GM03348 (cell line): ENCODE data around the gene NUDT22.
"Not testable (repeated sequence)": the region's sequence is repeated elsewhere in the genome, so short reads cannot be mapped to it uniquely, and the experiment has no call there.

Experiments
- DNase-seq: peaks from one replicate; pipeline ENCODE4 v3.0.0; 2012; ENCODE audit warnings: low spot score

Gene NUDT22

DNA sequence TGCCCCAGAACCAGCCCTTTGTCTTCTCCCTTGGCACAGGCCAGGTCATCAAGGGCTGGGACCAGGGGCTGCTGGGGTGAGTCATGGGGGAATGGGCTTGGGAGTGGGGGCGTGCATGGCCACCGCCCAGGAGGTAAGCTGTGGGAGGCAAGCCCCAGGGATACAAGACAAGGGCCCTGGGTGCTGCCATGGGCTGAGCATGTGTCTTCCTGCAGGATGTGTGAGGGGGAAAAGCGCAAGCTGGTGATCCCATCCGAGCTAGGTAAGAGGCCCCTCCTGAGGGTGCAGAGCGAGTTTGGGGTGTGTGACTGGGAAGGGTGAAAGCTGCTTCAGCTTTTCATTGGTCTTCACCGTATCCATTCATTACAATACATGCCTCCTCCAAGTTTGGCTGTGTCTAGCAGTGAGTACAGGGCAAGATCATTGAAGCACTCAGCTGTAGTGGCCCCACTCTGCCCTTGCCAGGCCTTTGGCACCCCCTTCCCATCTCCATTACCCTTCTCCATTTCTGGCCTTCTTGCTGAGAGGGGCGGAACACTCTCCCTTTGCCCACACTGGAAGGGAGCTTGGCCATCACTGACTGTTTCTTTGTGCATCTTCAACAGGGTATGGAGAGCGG, 17.3 kb downstream of the NUDT22 start:
- DNase-seq, result no peak

DNA sequence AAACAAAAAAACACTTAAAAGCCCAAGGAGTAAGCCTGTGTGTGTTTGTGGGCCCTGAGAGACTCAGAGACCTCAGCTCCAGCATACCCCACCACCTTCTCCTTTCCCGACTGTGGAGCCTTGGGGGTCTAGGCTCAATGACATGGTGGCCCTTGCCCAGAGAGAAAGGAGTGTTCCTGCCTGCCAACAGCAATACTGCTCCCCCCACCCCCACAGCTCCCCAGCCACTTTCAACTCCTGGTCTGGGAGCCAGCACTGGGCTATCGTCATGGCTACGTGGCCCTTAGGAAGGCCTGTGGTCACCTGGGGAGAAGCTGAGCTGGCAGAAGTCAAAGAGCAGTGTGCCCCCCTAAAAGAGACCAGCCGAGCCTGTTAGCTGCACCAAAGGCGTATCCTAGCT, 18.0 kb downstream of the NUDT22 start:
- no peak for DNase-seq

DNA sequence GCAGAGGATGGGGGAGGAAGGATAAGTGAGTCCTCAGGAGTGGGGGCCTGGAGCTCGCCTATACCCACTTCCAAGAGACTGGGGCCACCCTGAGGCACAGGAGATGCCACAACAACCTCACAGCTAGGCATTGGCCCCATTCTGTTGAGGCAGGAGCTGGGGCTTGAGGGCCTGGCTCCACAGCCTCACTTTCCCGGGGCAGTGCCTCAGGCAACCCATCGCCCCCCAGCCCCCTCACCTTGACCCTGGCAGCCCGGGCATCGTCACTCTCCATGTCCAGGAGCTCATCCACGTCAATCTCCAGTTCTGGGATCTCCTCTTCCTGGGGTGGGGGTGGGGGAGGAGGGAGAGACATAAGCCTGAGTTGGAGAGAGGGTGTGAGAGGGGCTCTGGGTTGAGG, 18.9 kb downstream of the NUDT22 start:
- DNase-seq, result no peak

DNA sequence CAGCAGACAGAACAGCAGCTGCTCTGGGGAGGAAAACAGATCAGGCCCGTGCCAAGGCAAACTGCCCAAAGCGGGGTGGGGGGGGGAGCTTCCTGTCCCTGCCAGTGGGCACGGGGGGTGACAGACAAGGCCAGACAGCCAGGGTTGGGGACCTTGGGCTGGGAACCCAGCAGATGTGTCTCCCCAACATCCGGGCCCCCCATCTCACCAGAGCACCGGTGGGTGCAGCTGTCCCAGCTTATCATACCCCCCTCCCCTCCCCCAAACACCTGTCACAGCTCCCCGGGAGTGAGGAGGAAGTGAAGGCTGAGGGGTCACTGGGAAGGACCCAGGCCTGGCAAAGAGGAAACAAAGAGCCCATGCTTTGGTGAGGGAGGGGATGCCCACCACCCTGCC, 19.3 kb downstream of the NUDT22 start:
- peak; percentile 26 for DNase-seq

DNA sequence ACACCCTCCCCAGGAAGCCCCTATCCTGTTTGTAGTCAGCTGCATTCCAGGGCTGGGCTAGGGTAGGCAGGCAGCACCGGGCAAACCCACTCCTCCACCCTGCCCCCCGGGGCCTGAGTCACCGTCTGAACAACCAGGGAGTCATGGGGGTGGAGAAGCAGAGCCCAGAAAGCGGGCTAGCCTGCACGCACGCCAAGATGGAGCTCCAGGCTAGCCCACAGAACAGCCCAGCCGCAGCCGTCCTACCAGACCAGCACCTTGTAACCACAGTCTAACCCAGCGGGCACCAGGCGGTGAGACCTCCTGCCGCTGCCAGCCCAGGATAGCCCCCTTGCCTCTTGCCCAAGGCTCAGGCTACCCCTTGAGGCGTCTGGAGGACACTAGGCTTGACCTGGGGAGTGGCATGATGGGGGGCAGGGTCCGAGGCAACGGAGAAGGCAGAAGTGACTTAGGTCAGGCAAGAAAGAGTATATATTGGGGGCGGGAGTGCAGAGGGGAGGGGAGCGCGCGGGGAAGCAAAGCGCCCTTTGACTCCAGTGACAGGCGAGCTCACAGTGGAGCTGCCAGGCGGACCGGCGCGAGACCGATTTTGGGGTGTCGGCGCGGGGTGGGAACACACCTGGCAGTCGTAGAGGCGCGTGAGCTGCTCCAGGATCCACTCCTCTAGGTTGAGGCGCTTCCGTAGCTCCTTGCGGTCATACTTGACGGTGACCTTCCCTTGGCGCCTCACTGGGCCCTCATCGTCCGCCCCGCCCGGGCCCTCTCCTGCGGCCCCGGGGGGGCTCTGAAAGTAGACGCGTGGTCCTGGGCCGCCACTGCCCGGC, 19.9 kb downstream of the NUDT22 start:
- peak; percentile 87 for DNase-seq

DNA sequence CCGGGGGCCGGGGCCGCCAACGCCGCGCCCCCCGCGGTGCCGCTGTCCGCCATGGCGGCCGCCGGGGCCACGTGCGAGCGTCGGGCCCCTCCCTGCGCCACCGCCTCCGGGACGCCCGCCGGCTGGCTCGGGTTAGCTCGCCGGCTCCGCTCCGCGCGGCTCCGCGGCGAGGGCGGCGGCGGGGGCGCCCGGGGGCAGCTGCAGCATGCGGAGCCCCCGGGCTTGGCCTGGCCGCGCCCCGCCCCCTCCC, 20.5 kb downstream of the NUDT22 start:
- not testable (repeated sequence) for DNase-seq

DNA sequence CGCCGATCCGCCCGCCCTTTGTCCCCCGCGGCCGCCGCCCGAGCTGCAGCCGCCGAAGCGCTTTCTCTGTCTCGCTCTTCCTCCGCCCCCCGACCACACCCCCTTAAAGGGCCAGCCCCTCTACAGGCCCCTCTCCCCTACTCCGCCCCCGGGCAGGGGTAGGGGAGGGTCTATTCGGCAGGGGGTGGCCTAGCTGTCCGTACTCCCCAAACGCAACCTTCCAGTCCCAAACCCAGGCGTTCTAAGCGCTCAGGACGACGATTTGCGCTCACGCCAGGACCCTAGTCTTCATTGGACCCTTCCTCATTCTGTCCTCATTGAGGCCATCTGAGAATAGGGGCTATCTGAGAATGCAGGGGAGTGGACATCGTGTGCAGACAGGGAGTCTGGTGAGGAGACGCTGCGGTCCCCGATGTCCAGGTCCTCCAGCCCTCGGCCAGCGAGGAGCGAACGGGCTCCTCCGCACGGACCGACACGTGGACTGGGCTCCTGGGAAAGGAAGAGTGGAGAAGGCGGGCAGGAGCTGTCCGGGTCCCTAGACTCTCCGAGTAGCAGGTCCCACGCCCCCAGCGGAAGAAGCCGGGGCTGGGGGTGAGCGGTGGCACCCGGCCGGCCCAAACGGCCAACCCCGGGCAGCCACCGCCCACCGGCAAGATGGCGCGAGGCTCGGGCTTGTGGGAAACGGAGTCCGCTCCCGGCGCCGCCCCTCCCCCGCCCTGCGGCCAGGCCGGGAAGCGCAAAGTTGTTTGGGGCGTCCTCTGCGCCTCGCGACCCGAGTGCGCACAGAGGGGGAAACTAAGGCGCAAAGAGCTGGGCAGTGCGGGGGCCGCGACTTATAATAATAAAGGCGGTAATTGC, 21.0 kb downstream of the NUDT22 start, which contains the start of gene PPP1R14B:
Gene PPP1R14B (minus strand): TSS at position 73 of the 858 bp plus-strand sequence. CDS start 270 bp downstream, outside the sequence.
- peak; percentile 94 for DNase-seq

DNA sequence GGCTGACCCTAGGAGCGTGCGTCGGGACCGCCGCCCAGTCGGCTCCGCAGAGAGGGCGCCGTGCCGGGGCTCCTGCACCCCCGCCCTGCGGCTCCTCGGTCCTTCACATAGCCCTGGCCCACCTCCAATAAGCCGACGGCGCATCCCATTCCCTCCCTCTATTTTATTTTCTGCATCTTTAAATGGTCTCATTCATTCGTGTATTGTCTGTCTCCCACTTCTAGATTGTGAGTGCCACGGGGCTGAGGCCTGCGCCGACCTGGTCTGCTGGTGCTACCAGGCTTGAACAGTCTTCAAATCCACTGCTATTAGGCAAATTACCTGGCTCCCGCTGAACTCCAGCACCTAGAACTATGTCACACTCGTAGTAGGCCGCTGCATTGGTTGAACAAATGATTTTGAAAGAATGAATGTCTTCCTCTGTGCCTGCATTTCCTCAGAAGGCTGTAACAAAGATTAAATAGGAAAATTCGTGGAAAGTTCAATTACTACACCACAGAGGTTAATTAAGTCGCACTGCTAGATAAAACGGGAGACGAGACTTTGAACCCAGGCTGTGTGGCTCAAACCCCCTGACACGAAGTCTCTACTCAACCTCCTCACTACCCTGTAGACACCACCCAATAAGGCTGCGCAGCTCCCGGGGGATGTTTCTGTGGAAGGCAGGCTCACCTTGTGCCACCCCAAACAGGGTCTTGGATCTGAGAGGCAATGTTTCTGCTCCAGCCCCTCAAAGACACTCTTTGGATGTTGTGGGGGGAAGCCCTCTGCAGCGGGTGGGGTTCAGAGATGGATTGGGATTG, 21.9 kb downstream of the NUDT22 start:
- DNase-seq, result peak; percentile 33

DNA sequence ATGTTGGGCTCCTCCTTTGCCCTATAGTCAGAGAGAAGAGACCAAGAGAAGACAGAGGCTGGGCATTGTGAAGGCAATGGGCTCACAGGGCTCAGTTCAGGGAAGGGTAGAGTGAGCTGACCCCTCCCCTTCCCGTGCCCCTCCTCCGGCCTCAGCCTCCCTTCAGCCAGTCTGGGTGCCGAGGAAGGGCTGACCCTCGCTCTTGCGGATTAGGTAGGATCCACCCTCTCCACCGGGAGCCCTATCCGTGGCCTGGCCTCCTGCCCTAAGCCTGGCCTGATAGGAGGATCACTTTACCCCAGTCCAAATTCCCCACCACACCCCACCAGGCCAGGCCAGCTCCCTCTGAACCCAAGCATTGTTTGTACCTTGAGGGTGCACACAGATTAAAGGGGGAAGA, 22.5 kb downstream of the NUDT22 start:
- no peak for DNase-seq

DNA sequence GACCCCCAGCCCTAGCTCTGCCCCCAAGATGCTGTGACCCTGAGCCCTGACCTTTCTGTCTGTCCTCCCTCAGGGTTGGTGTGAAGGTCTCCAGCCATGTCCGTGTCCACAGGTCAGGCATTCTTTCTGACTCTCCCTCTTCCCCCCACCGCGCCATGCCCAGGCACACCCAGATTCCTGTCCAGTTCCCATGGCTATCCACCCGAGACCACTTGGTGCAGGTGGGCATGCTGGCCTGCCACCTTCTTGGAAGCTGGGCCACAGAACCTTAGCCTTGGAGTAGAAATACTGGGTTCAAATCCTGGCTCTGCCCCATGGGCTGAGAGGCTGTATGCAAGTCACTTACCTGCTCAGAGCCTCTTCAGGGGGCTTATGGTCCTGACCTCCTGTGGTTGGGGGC, 23.0 kb downstream of the NUDT22 start:
- no peak for DNase-seq

DNA sequence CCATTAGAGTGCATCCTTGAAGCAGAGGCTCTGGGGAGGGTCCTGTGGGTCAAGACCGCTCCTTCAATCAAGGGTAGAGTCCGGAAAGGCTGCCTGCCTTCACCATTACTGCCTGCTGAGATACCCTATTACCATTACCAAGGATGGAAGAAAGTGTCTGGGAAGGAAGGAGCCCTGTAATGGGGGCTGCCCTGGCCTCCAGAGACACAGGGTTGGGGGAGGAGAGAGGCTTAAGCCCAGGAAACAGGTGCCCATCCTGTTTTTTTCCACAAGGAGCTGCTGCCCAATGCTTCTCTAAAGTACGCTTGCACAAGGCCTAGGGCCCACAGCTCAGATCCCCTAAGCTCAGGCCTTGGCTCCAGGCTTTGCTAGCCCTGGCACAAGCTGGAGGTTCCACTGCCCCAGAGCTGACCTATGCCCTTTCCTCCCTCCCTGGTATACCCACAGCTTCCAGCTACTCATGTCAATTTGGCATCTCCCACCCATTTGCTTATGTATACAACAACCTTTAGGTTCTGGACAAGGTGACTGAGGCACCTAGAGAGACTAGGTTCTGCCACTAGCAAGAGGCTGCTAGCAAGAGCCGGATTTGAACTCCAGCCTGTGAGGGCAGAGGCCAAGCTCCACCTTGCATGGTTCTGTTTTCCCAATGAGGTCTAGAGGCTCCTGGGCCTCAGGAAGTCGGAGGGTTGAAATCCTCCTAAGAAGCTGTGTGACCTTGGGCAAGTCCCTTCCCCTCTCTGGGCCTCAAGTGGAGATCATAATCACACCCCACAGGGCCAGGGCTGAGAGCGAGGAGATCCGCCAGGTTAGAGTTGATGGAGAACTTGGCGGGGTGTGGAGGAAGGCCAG, 23.7 kb downstream of the NUDT22 start:
- no peak for DNase-seq

DNA sequence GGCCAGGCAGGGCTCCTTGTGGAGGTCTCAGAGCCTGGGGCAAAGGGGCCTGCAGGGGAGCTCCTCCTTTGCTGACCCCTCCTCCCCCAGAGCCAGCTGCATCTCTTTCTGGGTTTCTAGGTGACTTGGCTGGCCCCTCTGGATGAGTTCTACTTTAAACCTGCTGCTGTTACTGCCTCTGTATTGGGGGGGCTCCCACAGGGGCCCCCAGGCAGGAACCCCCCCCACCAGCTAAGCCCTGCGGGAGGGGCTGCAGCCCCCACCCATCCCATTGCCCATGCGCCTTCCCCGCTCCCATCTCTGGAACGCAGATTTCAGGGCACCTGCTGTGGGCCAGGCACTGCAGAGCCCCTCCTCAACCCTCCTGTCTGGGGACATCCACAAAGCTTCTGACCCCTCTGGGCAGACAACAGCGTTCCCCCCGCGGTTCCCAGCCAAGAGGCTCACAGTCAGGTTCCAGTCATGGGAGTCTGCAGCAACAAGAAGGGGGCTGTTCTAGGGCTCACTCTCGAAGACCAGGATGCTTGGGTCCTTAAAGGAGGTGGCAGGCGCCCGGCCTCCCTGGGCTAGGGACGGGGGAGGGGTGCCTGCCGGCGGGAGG, 24.4 kb downstream of the NUDT22 start:
- DNase-seq, result no peak

DNA sequence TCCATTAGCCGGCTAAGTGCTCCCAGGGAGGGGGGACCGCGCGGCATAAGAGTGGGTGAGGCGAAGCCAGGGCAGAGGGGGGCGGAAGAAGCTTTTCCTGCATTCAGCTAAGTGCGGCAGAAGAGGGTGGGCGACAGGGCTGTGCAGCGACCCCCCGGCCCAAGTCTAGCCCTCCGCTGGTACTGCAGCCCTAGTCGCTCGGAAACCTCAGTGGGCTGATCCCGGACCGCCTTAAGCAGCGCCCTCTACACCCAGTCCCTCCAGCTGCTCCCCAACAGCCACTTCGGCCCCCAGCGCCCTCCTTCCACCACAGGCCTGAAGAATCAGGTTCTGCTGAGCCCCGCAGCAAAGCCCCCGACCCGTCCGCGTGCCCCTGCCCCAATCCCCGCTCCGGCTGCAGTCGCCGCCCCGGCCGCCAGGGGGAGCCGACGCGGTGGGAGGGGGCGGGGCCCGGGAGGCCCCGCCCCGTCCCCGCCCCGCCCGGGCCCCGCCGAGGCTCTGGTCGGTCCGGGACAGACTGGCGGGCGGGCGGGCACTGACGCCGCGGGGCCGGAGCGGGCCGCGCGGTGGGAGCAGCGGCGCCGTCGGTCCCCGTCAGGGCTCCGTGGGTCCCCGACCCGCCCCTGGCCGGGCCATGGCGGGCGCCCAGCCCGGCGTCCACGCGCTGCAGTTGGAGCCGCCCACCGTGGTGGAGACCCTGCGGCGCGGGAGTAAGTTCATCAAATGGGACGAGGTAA, 25.1 kb downstream of the NUDT22 start, which contains the start of gene PLCB3:
Gene PLCB3 (plus strand): TSS at position 515 of the 737 bp plus-strand sequence. CDS start 120 bp downstream, at position 635.
- peak; percentile 94 for DNase-seq

DNA sequence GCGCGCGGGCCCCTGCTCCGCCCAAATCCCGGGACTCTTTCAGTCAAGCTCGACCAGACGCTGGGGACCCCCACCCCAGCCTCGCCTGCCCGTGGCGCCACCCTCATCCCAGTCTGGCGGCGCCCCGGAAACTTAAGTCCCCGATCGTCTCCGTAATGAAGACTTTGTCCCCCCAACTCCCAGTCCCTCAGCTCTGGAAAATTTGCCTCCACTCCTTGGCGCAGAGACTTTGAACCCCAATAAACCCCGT, 25.6 kb downstream of the NUDT22 start:
- no peak for DNase-seq

DNA sequence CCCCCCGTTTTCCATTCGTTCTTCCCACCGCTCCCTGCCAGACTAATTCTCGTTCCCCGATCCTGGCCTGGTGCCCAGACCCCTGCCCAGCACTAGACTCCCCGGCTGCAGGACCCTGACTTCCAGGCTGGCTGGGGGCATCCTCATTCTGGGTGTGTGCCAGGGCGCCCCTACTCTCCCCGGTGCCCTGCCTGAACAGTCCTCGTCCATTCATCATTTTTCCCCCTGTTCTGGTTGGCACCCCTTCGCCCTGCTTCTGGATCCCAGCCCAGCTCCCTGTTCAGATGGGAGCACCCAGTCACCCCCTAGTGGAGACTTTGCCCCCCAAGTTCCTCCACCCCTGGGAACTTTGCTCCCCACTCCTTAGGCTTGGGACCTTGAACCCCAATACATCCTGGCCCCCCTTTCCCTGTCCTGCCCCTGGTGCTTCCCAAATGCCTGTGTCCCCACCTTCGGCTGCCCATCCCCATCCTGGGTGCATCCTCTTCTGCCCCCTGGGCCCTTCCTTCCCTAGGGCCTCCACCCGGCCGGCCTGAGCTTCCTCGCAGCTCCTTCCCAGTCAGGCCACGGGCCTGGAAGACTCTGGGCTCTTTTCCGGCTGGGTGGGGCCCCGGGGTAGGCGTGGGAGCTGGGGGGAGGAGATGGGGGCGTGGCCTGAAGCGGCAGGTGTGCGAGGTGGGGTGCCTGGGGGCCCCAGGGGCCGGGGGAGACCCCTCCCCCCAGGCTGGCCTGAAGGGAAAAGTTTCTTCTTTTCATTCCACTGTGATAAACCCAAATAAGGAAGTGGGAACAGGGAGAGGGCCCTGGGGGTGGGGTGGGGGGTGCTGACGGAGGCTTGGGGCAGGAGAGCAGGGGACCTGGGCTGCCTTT, 26.2 kb downstream of the NUDT22 start:
- DNase-seq, result peak; percentile 83

DNA sequence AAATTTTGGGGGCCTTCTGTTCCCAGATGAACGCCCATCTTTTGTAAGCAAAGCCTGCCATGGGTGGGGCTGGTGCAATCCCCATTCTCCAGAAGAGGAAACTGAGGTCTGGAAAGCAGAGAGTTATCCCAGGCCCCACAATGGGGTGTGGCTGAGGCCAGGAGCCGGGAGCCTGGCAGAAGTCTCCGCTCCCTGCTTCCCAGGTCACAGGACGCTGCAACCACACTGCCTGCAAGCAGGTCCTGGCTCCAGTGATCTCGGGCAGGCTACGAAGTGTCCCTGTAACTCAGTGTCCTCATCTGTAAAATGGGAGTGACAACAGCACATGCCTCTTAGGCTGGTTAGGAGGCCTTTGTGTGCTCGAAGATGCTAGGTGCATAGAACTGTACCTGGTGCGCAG, 27.0 kb downstream of the NUDT22 start:
- no peak for DNase-seq

DNA sequence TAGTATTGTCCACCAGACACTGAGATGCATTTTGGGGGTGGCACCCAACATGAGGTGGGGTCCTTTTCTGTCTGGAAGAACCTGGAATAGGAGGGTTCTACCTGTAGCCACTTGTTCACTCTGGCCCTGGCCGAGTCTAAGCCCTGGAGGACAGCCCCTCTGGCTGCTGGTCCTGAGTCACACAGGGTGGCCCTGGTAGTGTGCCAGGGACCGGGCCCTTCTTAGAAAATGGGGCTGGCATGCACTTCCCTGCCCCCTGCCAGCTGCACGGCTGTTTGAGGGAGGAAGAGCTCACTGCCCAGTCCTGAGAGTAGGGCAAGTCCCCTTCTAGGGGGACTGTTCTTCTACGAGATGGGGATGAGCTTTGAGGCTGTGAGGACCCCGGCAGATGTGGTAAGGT, 27.4 kb downstream of the NUDT22 start:
- DNase-seq, result no peak

DNA sequence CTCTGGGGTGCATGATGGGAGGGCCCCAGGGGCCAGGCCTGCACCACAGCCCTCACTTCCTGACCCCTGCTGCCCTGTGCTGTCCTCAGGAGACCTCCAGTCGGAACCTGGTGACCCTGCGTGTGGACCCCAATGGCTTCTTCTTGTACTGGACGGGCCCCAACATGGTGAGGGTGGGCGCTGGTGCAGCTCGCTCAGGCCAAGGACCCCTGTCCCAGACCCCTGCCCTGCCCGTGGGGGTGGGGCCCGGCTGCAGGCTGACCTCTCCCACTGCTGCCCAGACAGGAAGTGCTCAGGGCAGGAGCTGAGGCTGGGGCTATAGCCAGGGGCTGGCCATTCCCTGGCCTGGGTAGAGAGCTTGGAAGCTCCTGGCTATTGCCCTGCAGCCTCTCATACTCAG, 28.3 kb downstream of the NUDT22 start:
- no peak for DNase-seq
